Measurements from ENCODE around the gene MR1. TPM values are rescaled to one million over a fixed set of nuclear protein-coding genes. Genes with fewer than 3 reads are reported as not detected.

Gene MR1
- total RNA-seq, 2 experiments from 2014 or later: 7.9 to 18.3 TPM

- Histone ChIP-seq H3K79me2 (ENCODE audit: insufficient read depth, low read depth, low read length) (no peaks in the 10 kb centered on the region), H3K4me1 (ENCODE audit: insufficient read depth, low read length, poor library complexity, severe bottlenecking) (peaks cover 11% of the 10 kb centered on the region), H2AFZ (ENCODE audit: low read length) (no peak overlapping the region), H3K36me3 (ENCODE audit: insufficient read depth, low read length) (no peaks in the 10 kb centered on the region), H3K4me2 (ENCODE audit: low read length) (no peak overlapping the region), H3K9me3 (ENCODE audit: low read length) (no peaks in the 10 kb centered on the region), H3K4me3 (ENCODE audit: low read depth, low read length, poor library complexity, severe bottlenecking) (no peak overlapping the region), H3K9me2 (ENCODE audit: insufficient read depth, low read length) (no peaks in the 10 kb centered on the region), H3K27ac (ENCODE audit: low read depth, low read length, poor library complexity, severe bottlenecking) (no peak overlapping the region), H4K20me1 (ENCODE audit: insufficient read depth, low read length) (no peaks in the 10 kb centered on the region)
- POLR2A ChIA-PET: interaction anchor here (0.9 kb wide), 1 partner anchor 10 kb away, joined by 3 read pairs; no protein-coding TSS in a partner anchor
- BruUV-seq (replicated peaks): no TSS peak
- intact Hi-C loops (cut with micrococcal nuclease; ENCODE audit: unreplicated experiment): no loop called here
- DNase-seq (ENCODE audit: low spot score): no peak
- CTCF ChIA-PET (ENCODE audit: unreplicated experiment): no interaction called here
- TF ChIP-seq EZH2phosphoT487 (IDR thresholded peaks at IDR 0.05; ENCODE audit: borderline replicate concordance, low read depth, low read length) (no peak), CTCF (conservative IDR thresholded peaks at IDR 0.05; ENCODE audit: low read length) (no peak)
These were observed 66.5 kb downstream of the MR1 start for GRCh38 chr1:181100015-181100905.

- no peak overlapping the region for H2AFZ ChIP-seq (ENCODE audit: low read length)
- H3K27ac ChIP-seq (ENCODE audit: low read depth, low read length, poor library complexity, severe bottlenecking): no peak overlapping the region
- no peak for DNase-seq (ENCODE audit: low spot score)
- H3K4me1 ChIP-seq (ENCODE audit: insufficient read depth, low read length, poor library complexity, severe bottlenecking): peaks cover 15% of the 10 kb centered on the region
- intact Hi-C loops (cut with micrococcal nuclease; ENCODE audit: unreplicated experiment): no loop called here
- no peaks in the 10 kb centered on the region for H4K20me1 ChIP-seq (ENCODE audit: insufficient read depth, low read length)
- BruUV-seq (replicated peaks): no TSS peak
- H3K36me3 ChIP-seq (ENCODE audit: insufficient read depth, low read length): no peaks in the 10 kb centered on the region
- no peak for TF ChIP-seq CTCF (conservative IDR thresholded peaks at IDR 0.05; ENCODE audit: low read length)
- no peak for TF ChIP-seq EZH2phosphoT487 (IDR thresholded peaks at IDR 0.05; ENCODE audit: borderline replicate concordance, low read depth, low read length)
- H3K79me2 ChIP-seq (ENCODE audit: insufficient read depth, low read depth, low read length): no peaks in the 10 kb centered on the region
- H3K9me2 ChIP-seq (ENCODE audit: insufficient read depth, low read length): no peaks in the 10 kb centered on the region
- CTCF ChIA-PET (ENCODE audit: unreplicated experiment): no interaction called here
- H3K4me3 ChIP-seq (ENCODE audit: low read depth, low read length, poor library complexity, severe bottlenecking): no peak overlapping the region
- POLR2A ChIA-PET: interaction anchor here (0.6 kb wide), 1 partner anchor 190 kb away, joined by 4 read pairs; no protein-coding TSS in a partner anchor
- no peaks in the 10 kb centered on the region for H3K9me3 ChIP-seq (ENCODE audit: low read length)
- no peak overlapping the region for H3K4me2 ChIP-seq (ENCODE audit: low read length)
These were observed 67.2 kb downstream of the MR1 start for GRCh38 chr1:181100934-181101333.
